Measurements from ENCODE around the gene BAHD1.

- TF ChIP-seq CTCF (conservative IDR thresholded peaks at IDR 0.05 in 1 of 2, IDR thresholded peaks at IDR 0.05 in 1 of 2; ENCODE audit: low read depth in 1 of 2, low read length in 2 of 2) (no peak), EZH2 (IDR thresholded peaks at IDR 0.05; ENCODE audit: low read length, missing control alignments) (no peak)
These were observed 21.2 kb downstream of the BAHD1 start for GRCh38 chr15:40461958-40462357.

All from fibroblast of lung (primary cell).